Left colon (tissue), 2 donors: Measurements from ENCODE around the gene PNPLA3. TPM values are rescaled to one million over a fixed set of nuclear protein-coding genes. Genes with fewer than 3 reads are reported as not detected.

ENCODE experiments used
- ATAC-seq: fragments of 200-7000 bp; cut with Tn5 transposase; one replicate; pipeline ENCODE4 v1.9.1; 2020; ENCODE audit warnings: mild to moderate bottlenecking, moderate library complexity
- DNase-seq, 2 donors: peaks; one replicate each; pipeline ENCODE4 v3.0.0-alpha.2; 2020
- intact Hi-C, 2 donors: fragments of 100-400 bp; cut with DNase I in 1 of 2; cut with micrococcal nuclease in 1 of 2; formaldehyde crosslinking; loops; one replicate each; pipeline versions ENCODE4 v1.11.2 to v1.14.0; 2022; cut with DNase I, micrococcal nuclease
- total RNA-seq, 2 donors: library from RNA; stranded (reverse); fragmentation: NEBNext Ultra II Directional; extraction: Animal tissue kit (Norgen Biotek cat#: 25700); gene quantifications; one replicate each; pipeline ENCODE4 v1.2.1, GENCODE V29; 2021
- donor health status: DM: no; HTN: no; CAD: no.
- donor health status: DM: yes; HTN: yes; CAD: no.

PNPLA3 gene
- total RNA-seq, 2 donors from 2014 or later: 0.14 to 2.0 TPM

GRCh38 chr22:43978558-43978957 lies 55.0 kb downstream of the PNPLA3 start:
- DNase-seq: no peak
- no peak for ATAC-seq
- intact Hi-C loops: no loop called here

GRCh38 chr22:43980579-43980978 lies 57.0 kb downstream of the PNPLA3 start:
- DNase-seq: no peak
- ATAC-seq: no peak
- intact Hi-C loops: no loop called here

- DNase-seq: no peak
- intact Hi-C loops: no loop called here
- ATAC-seq: no peak
These were observed 57.4 kb downstream of the PNPLA3 start for GRCh38 chr22:43980996-43981395.

- no peak for DNase-seq
- intact Hi-C loops: no loop called here
- no peak for ATAC-seq
These were observed 60.2 kb downstream of the PNPLA3 start for GRCh38 chr22:43983808-43984207.

GRCh38 chr22:43985532-43985931 lies 61.9 kb downstream of the PNPLA3 start:
- no peak for ATAC-seq
- intact Hi-C loops: no loop called here
- DNase-seq: no peak

GRCh38 chr22:43988116-43988820 lies 64.7 kb downstream of the PNPLA3 start:
- no peak for DNase-seq
- no peak for ATAC-seq
- intact Hi-C loops: no loop called here

GRCh38 chr22:43988960-43989359 lies 65.4 kb downstream of the PNPLA3 start:
- DNase-seq: no peak
- ATAC-seq: no peak
- intact Hi-C loops: no loop called here

GRCh38 chr22:43990044-43990443 lies 66.4 kb downstream of the PNPLA3 start:
- ATAC-seq: no peak
- DNase-seq: no peak
- intact Hi-C loops: loop anchor here (10.0 kb wide), 2 partner anchors 95 to 635 kb away; no protein-coding TSS in a partner anchor

- DNase-seq (no peak), ATAC-seq (no peak)
- intact Hi-C loops: loop anchor here (10.0 kb wide), 2 partner anchors 93 to 633 kb away; no protein-coding TSS in a partner anchor
These were observed 67.9 kb downstream of the PNPLA3 start for GRCh38 chr22:43991316-43992020.

GRCh38 chr22:43992331-43992821 lies 68.8 kb downstream of the PNPLA3 start:
- intact Hi-C loops: loop anchor here (10.0 kb wide), 2 partner anchors 92 to 632 kb away; no protein-coding TSS in a partner anchor
- ATAC-seq (peak; percentile 18), DNase-seq (no peak)

- peak; percentile 87 for ATAC-seq
- intact Hi-C loops: loop anchor here (10.0 kb wide), 2 partner anchors 92 to 632 kb away; no protein-coding TSS in a partner anchor
- DNase-seq: peak in 1 of 2 donors; percentile 50
These were observed 69.6 kb downstream of the PNPLA3 start for GRCh38 chr22:43993072-43993760.

GRCh38 chr22:43994006-43994405 lies 70.4 kb downstream of the PNPLA3 start:
- ATAC-seq (no peak), DNase-seq (no peak)
- intact Hi-C loops: loop anchor here (10.0 kb wide), 2 partner anchors 91 to 631 kb away; no protein-coding TSS in a partner anchor

- no peak for ATAC-seq
- intact Hi-C loops: loop anchor here (10.0 kb wide), 2 partner anchors 90 to 630 kb away; no protein-coding TSS in a partner anchor
These were observed 70.8 kb downstream of the PNPLA3 start for GRCh38 chr22:43994416-43994815.

GRCh38 chr22:43995057-43995685 lies 71.6 kb downstream of the PNPLA3 start:
- ATAC-seq (no peak), DNase-seq (no peak)
- intact Hi-C loops: loop anchor here (5.0 to 10.0 kb wide), 3 partner anchors 90 to 632 kb away; no protein-coding TSS in a partner anchor

More at GRCh38 chr22:43994416-43994815, 70.8 kb downstream of the PNPLA3 start:
- no peak for DNase-seq

- DNase-seq: no peak
- ATAC-seq: no peak
- intact Hi-C loops: loop anchor here (5.0 to 10.0 kb wide), 3 partner anchors 89 to 632 kb away; no protein-coding TSS in a partner anchor
These were observed 72.2 kb downstream of the PNPLA3 start for GRCh38 chr22:43995798-43996169.

GRCh38 chr22:43996170-43996980 lies 72.8 kb downstream of the PNPLA3 start:
- intact Hi-C loops: loop anchor here (5.0 to 10.0 kb wide), 3 partner anchors 88 to 631 kb away; no protein-coding TSS in a partner anchor
- DNase-seq (peak; percentile 43 to 64), ATAC-seq (no peak)

GRCh38 chr22:43996981-43997265 lies 73.3 kb downstream of the PNPLA3 start:
- DNase-seq (no peak), ATAC-seq (no peak)
- intact Hi-C loops: loop anchor here (5.0 to 10.0 kb wide), 3 partner anchors 88 to 630 kb away; no protein-coding TSS in a partner anchor
